Neural cell (in vitro differentiated cells): ENCODE measurements around the gene PNLIPRP2. TPM values are rescaled to one million over a fixed set of nuclear protein-coding genes. Genes with fewer than 3 reads are reported as not detected.

Experiments
- H2AFZ ChIP-seq: fragments of 200-600, 300-800 bp; sonication (generic), shearing (Covaris generic); 2 replicates; pipeline ENCODE4 v1.6.0; 2014; ENCODE audit warnings: low read depth, mild to moderate bottlenecking, antibody characterized with exemption, low read length, moderate library complexity
- H3F3A ChIP-seq: fragments of 200-600 bp; shearing (Covaris generic); 2 replicates; pipeline ENCODE4 v1.6.1; 2016; ENCODE audit warnings: mild to moderate bottlenecking, moderate library complexity, mixed read lengths, antibody characterized with exemption, low read length; ENCODE audit not compliant: insufficient read depth, poor library complexity, severe bottlenecking
- H3K27ac ChIP-seq: fragments of 200-600, 300-800 bp; sonication (generic), shearing (Covaris generic); 2 replicates; pipeline ENCODE4 v1.5.1; 2014; ENCODE audit warnings: mild to moderate bottlenecking, low read length, moderate library complexity
- H3K27me3 ChIP-seq: fragments of 300-800, 200-600 bp; sonication (generic), shearing (Covaris generic); 2 replicates; pipeline ENCODE4 v1.6.0; 2014; ENCODE audit warnings: mild to moderate bottlenecking, low read depth, low read length, moderate library complexity; ENCODE audit not compliant: insufficient read depth
- H3K36me3 ChIP-seq: fragments of 300-800, 200-600 bp; sonication (generic), shearing (Covaris generic); 2 replicates; pipeline ENCODE4 v1.5.1; 2014; ENCODE audit warnings: mild to moderate bottlenecking, antibody characterized with exemption, low read length, moderate library complexity; ENCODE audit not compliant: insufficient read depth
- H3K4me2 ChIP-seq: fragments of 300-800, 200-600 bp; sonication (generic), shearing (Covaris generic); 2 replicates; pipeline ENCODE4 v1.6.0; 2014; ENCODE audit warnings: mild to moderate bottlenecking, low read length
- H3K4me3 ChIP-seq: fragments of 300-800, 200-600 bp; sonication (generic), shearing (Covaris generic); 2 replicates; pipeline ENCODE4 v1.5.1; 2014; ENCODE audit warnings: mild to moderate bottlenecking, low read length, moderate library complexity
- H3K79me2 ChIP-seq: fragments of 200-600 bp; shearing (Covaris generic); replicated peaks from 2 replicates; pipeline ENCODE4 v1.6.0; 2014; ENCODE audit warnings: mild to moderate bottlenecking, low read length, moderate library complexity; ENCODE audit not compliant: insufficient read depth
- H3K9ac ChIP-seq: fragments of 300-800, 200-600 bp; sonication (generic), shearing (Covaris generic); 2 replicates; pipeline ENCODE4 v1.6.1; 2016; ENCODE audit warnings: mild to moderate bottlenecking, low read length, mixed read lengths
- H3K9me2 ChIP-seq: fragments of 200-600 bp; shearing (Covaris generic); 2 replicates; pipeline ENCODE4 v1.6.1; 2016; ENCODE audit warnings: mild to moderate bottlenecking, low read length, mixed read lengths; ENCODE audit not compliant: insufficient read depth
- H3K9me3 ChIP-seq: fragments of 200-600, 300-800 bp; sonication (generic), shearing (Covaris generic); 2 replicates; pipeline ENCODE4 v1.6.1; 2016; ENCODE audit warnings: mild to moderate bottlenecking, mixed run types, low read length, moderate library complexity, mixed read lengths
- H4K20me1 ChIP-seq: fragments of 200-600 bp; shearing (Covaris generic); 2 replicates; pipeline ENCODE4 v1.6.1; 2016; ENCODE audit warnings: mild to moderate bottlenecking, mixed run types; ENCODE audit not compliant: insufficient read depth
- EP300 ChIP-seq: fragments of 450-650 bp; conservative IDR thresholded peaks from 2 replicates; pipeline ENCODE4 v1.6.1; 2014; ENCODE audit warnings: antibody characterized with exemption, mild to moderate bottlenecking, moderate library complexity; ENCODE audit not compliant: poor library complexity, severe bottlenecking
- EZH2 ChIP-seq: fragments of 200-600, 300-800 bp; shearing (Covaris generic), sonication (generic); IDR thresholded peaks from 2 replicates; pipeline ENCODE4 v1.6.1; 2014; ENCODE audit warnings: antibody characterized with exemption, low read length, borderline replicate concordance, mild to moderate bottlenecking; ENCODE audit not compliant: insufficient read depth, poor library complexity, severe bottlenecking
- MXI1 ChIP-seq: fragments of 450-650 bp; conservative IDR thresholded peaks from 2 replicates; pipeline ENCODE4 v1.6.1; 2014; ENCODE audit warnings: antibody characterized with exemption, mild to moderate bottlenecking; ENCODE audit not compliant: poor library complexity, severe bottlenecking
- POLR2AphosphoS5 ChIP-seq: IDR thresholded peaks from 2 replicates; pipeline ENCODE4 v1.6.1; 2012
- RAD21 ChIP-seq: fragments of 450-650 bp; conservative IDR thresholded peaks from 2 replicates; pipeline ENCODE4 v1.6.1; 2014; ENCODE audit warnings: antibody characterized with exemption, mild to moderate bottlenecking, moderate library complexity
- SMC3 ChIP-seq: fragments of 450-650 bp; conservative IDR thresholded peaks from 2 replicates; pipeline ENCODE4 v1.6.1; 2014; ENCODE audit warnings: antibody characterized with exemption, mild to moderate bottlenecking, moderate library complexity; ENCODE audit not compliant: poor library complexity
- TAF1 ChIP-seq: IDR thresholded peaks from 2 replicates; pipeline ENCODE4 v1.6.1; 2012; ENCODE audit warnings: low read depth
- polyA plus RNA-seq: library from polyadenylated mRNA; depleted of rRNA; stranded (reverse); fragments of >200 nt; gene quantifications from 2 replicates; pipeline ENCODE4 v1.2.3, GENCODE V29; 2014
- TF ChIP-seq, protein P1 (sequence below): fragments of 450-650 bp; IDR thresholded peaks from 2 replicates; pipeline ENCODE4 v1.5.1; 2014; ENCODE audit warnings: antibody characterized with exemption, mild to moderate bottlenecking, moderate library complexity; ENCODE audit not compliant: poor library complexity, severe bottlenecking
- TF ChIP-seq, protein P2 (sequence below): IDR thresholded peaks from 2 replicates; pipeline ENCODE4 v1.6.1; 2012; ENCODE audit warnings: borderline replicate concordance

The PNLIPRP2 gene
- polyA plus RNA-seq, 1 donor from 2014 or later = not detected

DNA sequence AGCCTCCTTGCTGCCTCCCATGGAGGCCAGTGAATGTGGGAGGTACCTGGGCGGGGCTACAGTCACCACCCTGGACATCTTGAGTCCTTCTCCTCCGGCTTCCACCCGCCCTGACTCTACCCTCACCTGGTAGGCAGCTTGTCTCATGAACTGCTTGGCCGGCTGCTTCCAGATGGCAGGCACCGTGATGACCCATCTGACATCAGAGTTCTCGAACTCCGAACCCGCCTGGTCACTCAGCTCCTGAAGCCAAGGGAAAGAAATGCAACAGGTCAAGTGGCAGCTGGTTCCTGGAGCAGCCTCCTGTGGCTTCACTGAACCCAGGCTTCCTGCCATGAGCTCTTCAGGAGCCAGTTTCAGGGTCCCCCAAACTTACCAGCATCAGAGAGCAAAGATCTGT is 71.5 kb downstream of the PNLIPRP2 start:
- Histone ChIP-seq H3K27ac (no peak overlapping the region), H3K9me2 (no peaks in the 10 kb centered on the region), H3K4me2 (no peak overlapping the region), H2AFZ (no peak overlapping the region), H3K79me2 (no peaks in the 10 kb centered on the region), H3K9me3 (no peaks in the 10 kb centered on the region), H3K4me3 (no peak overlapping the region), H3K36me3 (no peaks in the 10 kb centered on the region), H3K27me3 (no peaks in the 10 kb centered on the region), H4K20me1 (no peaks in the 10 kb centered on the region), H3K9ac (no peak overlapping the region), H3F3A (no peaks in the 10 kb centered on the region)
- TF ChIP-seq MXI1 (no peak), EP300 (no peak), TAF1 (no peak), RAD21 (no peak), EZH2 (no peak), POLR2AphosphoS5 (no peak), SMC3 (no peak)
- TF ChIP-seq, protein P1, sequence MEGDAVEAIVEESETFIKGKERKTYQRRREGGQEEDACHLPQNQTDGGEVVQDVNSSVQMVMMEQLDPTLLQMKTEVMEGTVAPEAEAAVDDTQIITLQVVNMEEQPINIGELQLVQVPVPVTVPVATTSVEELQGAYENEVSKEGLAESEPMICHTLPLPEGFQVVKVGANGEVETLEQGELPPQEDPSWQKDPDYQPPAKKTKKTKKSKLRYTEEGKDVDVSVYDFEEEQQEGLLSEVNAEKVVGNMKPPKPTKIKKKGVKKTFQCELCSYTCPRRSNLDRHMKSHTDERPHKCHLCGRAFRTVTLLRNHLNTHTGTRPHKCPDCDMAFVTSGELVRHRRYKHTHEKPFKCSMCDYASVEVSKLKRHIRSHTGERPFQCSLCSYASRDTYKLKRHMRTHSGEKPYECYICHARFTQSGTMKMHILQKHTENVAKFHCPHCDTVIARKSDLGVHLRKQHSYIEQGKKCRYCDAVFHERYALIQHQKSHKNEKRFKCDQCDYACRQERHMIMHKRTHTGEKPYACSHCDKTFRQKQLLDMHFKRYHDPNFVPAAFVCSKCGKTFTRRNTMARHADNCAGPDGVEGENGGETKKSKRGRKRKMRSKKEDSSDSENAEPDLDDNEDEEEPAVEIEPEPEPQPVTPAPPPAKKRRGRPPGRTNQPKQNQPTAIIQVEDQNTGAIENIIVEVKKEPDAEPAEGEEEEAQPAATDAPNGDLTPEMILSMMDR = no peak
- TF ChIP-seq, protein P2, sequence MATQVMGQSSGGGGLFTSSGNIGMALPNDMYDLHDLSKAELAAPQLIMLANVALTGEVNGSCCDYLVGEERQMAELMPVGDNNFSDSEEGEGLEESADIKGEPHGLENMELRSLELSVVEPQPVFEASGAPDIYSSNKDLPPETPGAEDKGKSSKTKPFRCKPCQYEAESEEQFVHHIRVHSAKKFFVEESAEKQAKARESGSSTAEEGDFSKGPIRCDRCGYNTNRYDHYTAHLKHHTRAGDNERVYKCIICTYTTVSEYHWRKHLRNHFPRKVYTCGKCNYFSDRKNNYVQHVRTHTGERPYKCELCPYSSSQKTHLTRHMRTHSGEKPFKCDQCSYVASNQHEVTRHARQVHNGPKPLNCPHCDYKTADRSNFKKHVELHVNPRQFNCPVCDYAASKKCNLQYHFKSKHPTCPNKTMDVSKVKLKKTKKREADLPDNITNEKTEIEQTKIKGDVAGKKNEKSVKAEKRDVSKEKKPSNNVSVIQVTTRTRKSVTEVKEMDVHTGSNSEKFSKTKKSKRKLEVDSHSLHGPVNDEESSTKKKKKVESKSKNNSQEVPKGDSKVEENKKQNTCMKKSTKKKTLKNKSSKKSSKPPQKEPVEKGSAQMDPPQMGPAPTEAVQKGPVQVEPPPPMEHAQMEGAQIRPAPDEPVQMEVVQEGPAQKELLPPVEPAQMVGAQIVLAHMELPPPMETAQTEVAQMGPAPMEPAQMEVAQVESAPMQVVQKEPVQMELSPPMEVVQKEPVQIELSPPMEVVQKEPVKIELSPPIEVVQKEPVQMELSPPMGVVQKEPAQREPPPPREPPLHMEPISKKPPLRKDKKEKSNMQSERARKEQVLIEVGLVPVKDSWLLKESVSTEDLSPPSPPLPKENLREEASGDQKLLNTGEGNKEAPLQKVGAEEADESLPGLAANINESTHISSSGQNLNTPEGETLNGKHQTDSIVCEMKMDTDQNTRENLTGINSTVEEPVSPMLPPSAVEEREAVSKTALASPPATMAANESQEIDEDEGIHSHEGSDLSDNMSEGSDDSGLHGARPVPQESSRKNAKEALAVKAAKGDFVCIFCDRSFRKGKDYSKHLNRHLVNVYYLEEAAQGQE = no peak

DNA sequence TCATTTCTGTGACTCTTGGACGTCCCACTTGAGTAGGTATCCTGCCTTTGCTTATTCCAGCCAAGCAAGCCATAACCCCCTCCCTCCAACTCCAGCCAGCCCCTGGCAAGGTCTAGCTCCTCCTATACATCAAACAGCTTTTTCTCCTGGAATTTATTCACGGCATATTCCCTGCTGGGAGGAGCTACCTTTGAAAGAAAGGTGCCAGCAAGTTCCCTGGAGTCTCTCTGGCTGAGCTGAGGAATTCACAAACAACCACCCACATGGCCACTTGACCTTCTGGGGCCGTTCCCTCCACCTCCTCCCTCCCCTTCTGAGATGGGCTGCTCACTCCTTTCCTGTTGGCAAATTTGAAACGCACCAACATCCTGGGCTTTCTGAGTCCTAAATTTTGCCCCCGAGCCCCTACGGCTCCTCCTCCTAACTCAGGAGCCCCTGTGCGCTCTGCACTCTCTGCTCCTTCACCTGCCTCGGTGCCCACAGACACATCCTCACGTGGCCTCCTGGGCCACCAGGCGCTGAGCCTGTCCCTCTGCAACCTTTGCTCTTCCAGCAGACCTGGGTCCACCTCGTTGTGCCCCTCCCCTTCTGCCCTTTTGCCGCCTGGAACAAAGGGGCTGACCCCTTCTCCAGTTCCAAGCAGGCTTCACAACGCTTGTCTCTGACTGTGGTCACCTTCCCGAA is 73.6 kb downstream of the PNLIPRP2 start:
- Histone ChIP-seq H3K27me3 (no peaks in the 10 kb centered on the region), H3K9ac (no peak overlapping the region), H3K36me3 (no peaks in the 10 kb centered on the region), H3K4me2 (no peak overlapping the region), H3F3A (no peaks in the 10 kb centered on the region), H3K27ac (no peak overlapping the region), H3K9me2 (no peaks in the 10 kb centered on the region), H3K79me2 (no peaks in the 10 kb centered on the region), H4K20me1 (no peaks in the 10 kb centered on the region), H2AFZ (no peak overlapping the region), H3K9me3 (no peaks in the 10 kb centered on the region), H3K4me3 (no peak overlapping the region)
- TF ChIP-seq MXI1 = no peak
- TF ChIP-seq SMC3 = no peak
- TF ChIP-seq, protein P2 = no peak

Other genes with a start within 250 kb of the PNLIPRP2 start
- gene PNLIPRP3, start 193.1 kb upstream of the PNLIPRP2 start, polyA plus RNA-seq = not detected in 2 replicates
- not detected in 2 replicates for gene PNLIP, start 75.0 kb upstream of the PNLIPRP2 start, polyA plus RNA-seq
- gene PNLIPRP1, start 30.0 kb upstream of the PNLIPRP2 start, polyA plus RNA-seq = not detected in 2 replicates
- gene HSPA12A, start 121.6 kb downstream of the PNLIPRP2 start, polyA plus RNA-seq = 5.9 and 8.4 TPM in 2 replicates
- 0.51 and 3.2 TPM in 2 replicates for gene ENO4, start 228.5 kb downstream of the PNLIPRP2 start, polyA plus RNA-seq